Activated CD8-positive, alpha-beta memory T cell treated with anti-CD3 and anti-CD28 coated beads, Interleukin-2, amount 50 U/mL, for 4 hours (primary cell): Measurements from ENCODE around the gene ZNF420.
A peak's percentile ranks its signal among the peaks of the same experiment; 100 is the strongest.

Source experiments
- DNase-seq: peaks from one replicate; pipeline ENCODE4 v3.0.0-alpha.2; 2020

The ZNF420 gene

DNA sequence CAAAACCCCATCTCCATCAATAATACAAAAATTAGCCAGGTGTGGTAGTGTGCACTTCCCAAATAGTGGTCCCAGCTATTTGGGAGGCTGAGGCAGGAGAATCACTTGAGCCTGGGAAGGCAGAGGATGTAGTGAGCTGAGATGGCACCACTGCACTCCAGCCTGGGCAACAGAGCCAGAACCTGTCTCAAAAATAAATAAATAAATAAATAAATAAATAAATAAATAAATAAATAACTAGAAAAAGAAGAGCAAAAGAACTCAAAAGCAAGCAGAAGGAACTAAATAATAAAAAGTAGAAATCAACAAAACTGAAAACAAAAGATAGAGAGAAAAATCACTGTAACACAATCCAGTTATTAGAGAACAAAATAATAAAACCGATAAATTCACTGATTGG lies 81.9 kb downstream of the ZNF420 start:
- no peak for DNase-seq

DNA sequence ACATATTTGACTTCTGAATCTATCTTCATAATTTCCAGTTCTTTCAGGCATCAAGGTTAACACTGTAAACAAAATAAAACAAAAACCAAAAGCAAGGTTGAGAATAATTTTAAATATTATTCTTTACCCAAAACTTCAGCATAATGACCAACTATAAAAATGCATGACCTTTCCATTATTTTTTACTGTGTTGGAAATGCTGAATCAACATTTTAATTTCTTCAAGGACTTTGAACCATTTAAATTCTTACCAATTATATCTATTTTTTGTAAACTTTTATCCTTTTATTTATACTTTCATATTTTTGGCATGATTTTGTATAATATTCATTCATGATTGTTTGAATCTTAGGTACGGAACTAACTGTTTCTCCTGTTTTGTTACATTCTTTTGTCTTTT lies 87.4 kb downstream of the ZNF420 start:
- DNase-seq, result no peak

DNA sequence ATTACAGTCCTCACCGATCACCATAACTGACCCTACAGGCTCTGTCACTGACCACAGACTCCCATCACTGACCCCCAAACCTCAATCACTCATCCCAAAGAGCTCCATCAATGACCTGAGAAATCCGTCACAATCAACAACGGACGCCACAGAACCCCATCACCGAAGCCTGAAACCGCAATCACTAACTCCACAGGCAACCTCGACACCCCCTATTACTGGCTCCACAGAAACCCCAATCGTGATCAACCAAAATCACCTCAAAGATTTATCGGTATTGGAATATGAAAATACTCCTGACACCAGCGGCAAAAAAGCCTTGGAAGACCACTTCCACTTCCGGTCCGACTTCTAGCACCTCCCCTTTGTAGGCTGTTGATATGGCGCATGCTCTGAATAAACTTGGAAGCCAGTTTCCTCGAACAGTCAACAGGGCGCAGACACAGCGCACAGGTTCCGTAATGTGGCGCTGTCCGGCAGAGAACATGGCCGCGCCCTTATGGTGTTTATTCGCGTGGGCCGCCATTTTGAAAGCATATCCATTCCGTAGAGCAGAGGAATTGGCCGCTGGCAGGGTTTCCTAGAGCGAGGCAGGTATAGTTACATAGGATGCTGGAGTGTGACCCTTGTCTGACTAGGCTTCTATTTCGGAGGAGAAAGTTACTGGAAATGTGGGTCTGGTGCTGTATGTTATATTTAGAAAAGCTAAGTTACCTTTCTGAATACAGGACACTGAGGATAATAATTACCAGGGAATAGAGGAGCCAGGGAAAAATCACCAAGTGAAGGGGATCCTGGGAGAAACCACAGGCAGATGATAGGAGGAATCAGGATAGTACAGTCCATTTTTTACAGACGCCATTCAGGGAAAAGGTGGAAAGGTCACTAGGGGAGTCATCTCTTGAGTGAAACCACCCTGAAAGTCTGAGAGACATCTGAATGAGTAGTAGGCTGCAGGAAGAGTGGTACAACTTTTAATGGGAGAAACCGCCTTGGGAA lies 94.4 kb downstream of the ZNF420 start, which contains the start of gene ZNF585A:
ZNF585A (minus strand) TSS at position 328 of the 999 bp plus-strand sequence. CDS start 2,785 bp downstream, outside the sequence.
- DNase-seq, result peak; percentile 88
